ENCODE data around the gene CLSTN2.
A peak's percentile ranks its signal among the peaks of the same experiment; 100 is the strongest.

Gene CLSTN2

DNA sequence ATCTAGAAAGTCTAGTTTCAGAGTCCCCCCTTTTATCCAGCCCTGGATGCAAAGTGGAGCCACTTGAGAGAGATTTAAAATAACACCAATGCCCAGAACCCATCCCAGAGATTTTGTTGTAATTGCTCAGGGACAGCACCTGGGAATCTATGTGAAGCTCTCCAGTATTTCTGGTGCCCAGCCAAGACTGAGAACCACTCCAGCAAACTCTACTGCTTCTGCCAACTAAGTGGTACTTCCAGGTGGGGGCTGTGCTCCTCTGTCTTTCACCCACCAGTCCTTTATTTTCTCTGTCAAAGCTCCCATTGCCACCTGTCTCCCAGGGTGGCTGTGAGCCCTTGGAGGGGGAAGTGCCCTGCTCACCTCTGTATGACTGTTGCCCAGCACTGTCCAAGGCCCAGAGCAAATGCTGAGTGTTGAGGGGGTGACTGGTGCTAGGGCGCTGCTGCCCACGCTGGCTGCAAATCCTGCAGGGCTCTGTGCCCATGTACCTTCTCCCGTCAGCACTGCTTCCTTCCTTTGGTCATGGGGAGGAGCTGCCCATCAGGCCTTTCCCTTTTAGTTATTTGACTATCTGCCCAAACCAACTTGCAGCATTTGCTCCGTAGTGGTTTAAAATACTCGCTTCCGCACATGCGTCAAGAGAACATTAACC, 9.4 kb downstream of the CLSTN2 start:
- no peak for DNase-seq

DNA sequence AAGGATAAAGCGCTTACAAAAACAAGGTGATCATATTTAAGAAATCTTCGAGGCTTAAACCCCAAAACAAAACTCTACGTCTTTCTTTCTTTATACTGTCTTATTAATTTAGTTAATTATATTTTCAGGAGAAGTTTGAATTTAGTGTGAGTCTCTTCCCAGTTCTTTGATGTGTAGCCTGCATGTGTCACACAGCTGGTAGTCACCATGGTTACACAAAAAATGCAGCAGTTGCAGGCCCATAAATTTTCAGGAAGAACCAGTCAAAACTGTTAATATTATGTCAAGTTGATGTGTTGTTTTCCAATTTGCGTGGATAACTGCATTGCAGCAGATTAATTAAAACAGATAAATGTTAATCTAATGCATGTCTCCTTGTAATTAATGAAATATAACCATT, 10.4 kb downstream of the CLSTN2 start:
- no peak for DNase-seq

DNA sequence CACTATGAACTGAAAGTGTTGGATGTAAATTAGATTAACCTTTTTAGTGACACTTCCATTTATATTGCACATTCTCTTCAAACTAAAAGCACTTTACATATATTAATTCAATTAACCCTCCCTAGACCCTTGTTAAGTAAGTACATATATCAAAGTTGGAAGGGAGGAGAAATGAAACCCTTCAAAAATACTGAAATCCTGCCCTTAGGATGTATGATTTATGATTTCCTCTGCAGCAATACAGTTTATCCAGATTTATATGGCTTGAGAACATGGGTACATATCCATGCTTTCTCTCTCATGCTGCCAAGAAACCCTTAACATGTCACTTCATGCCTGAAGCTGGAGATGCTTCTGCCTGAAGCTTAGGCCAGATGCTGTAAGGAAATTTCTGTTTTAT, 11.0 kb downstream of the CLSTN2 start:
- no peak for DNase-seq

DNA sequence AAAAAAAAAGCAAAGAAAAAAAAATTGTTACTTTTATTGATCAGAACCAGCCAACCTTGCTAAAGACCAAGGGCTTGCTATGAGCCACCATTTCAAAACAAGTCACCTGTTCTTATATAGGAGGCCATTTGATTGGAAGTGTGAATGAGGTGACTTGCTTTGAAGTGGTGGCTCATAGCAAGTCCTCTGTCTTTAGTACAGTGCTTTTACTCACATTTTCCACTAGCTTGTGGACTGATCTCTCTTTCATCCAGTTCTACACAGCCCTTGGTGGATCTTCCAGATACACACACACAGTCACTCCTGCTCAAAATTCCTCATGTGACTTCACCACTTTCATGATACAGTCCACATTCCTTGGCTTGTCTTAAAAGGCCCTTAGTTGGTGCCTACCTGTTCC, 13.5 kb downstream of the CLSTN2 start:
- no peak for DNase-seq

DNA sequence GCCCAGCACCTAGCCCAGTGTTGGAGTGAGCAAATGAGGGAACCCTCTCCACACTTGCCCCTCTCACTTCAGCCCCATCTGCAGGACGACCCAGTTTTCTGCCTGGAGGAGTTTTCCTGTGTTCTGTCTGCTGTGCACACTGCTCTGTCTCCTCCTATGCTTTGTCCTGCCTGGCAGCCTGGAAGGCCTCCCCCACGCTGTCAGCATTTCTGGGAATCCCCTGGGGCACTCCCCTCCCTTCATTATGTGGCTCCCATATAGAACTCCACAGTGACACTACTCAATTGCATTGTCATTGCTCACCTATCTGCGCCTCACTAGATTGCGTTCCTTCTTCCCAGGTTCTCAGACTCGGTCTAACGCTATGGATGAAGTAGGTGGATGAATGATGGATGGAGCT, 13.9 kb downstream of the CLSTN2 start:
- DNase-seq: no peak

DNA sequence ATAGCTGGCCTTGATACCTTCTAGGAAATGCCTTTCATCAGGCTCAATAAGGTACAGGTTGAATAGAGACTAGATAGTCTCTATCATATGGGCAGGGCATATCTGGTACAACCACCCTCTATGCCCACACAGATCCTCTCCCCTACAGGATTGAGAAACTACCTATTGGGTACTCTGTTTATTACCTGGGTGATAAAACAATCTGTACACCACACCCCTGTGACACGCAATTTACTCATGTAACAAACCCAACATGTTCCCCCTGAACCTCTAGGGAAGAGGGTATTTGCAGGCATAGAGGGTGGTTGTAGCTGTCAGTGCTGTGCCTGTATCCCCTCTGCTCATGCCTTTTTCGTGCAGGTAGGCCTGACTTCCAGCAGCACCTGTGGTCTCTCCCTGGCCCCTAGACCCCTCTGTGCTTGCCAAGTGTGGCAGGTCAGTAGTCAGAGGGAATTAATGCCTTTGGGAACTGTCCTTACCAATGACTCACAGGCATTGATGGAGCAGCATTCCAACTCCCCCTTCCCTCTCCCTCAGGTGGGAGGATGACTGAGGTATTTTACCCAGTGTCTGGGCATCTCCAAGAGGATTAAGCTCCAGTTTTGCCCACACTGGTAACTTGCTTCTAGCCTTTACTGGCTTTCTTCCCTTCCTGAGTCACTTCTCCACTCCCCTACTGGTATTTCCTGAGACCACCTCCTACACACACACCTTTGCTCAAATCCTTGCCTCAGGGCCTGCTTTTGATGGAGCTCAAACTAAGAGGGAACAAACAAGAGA, 18.3 kb downstream of the CLSTN2 start:
- peak; percentile 16 for DNase-seq

DNA sequence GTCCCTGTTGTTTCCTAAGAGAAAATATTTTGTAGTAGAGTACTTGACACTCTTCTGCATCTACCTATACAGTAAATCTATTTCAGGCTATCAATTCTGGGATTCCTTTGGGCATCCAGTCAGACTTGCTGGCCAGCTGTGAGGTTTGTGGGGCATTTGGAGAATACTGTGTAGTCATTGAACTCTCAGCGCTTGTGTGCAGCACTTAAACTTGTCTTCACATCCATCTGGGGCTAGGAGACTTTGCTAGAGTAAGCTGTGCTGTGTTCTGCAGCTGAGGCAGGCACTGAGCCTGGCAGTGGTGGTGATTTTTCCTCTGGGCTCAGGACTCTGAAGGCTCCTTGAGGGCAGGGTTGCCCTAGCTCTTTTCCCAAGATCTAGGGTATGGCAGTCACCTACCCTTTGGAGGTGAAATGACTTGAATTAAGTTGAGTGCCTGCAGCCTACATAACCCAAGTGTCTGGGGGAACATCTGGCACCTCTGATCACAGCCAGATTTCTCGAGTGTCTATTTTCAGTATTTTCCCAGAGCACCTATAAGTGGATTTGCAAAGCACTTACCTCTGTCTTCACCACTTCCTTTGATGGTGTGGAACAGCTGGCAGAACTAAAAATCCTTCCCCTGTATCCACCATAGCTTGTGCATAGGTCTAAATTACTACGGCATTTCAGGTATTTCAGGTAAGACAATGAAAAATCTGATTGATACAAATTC, 19.3 kb downstream of the CLSTN2 start:
- DNase-seq: peak; percentile 9

DNA sequence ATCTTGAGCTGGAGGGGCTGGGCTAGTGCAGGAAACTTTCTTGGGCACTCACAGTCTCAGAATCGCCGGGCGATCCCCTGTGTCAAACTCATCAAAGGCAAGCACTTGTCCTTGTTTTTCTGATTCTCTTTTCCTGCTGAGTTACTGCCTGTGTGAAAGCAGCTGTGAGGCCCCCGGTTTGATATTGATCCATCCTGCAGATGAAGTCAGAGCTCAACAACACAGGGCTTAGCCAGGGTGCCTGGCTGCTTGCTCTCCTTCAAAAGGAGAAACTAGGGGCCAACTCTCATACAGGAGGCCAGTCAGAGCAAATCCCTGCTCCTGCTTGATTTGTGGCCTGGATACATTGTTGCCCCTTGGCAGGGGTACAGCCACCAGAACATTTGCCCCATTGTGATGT, 22.9 kb downstream of the CLSTN2 start:
- DNase-seq: peak; percentile 40

DNA sequence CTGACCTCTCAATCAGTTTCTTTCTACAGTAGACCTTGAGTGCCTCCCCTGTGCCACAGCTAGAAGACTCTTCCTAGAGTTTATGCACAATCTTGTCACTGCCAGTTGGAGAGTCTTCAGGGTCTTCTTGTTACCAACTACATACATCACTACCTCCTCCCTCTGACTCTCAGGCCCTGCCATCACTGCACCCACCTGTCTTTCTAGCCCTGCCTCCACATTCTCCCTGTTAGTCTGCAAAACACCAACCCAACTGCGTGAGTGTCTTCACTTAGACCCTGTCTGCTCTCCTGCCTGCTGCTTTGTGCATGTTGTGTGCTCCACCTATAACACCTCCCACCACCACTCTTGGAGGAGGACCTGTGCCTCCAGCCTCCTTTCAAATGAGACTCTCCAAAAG, 34.4 kb downstream of the CLSTN2 start:
- no peak for DNase-seq

DNA sequence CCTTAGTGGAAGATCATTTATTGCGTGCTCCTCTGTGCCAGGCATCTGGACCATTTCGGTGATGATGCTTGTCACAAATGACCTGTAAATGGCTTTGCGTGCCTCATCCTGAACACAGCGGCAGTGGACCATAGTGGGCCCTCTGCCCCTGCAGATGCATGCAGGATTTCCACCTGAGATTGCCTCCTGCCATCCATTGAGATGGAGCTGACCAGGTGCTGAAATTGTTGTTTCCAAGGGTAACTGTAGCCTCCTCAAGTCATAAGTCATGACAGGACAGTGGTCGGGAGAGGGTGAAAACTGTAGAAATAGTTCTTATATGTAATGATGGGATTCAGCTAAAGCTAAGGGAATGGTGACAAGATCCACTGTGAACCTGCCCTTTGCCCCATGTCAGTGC, 35.5 kb downstream of the CLSTN2 start:
- DNase-seq: no peak

DNA sequence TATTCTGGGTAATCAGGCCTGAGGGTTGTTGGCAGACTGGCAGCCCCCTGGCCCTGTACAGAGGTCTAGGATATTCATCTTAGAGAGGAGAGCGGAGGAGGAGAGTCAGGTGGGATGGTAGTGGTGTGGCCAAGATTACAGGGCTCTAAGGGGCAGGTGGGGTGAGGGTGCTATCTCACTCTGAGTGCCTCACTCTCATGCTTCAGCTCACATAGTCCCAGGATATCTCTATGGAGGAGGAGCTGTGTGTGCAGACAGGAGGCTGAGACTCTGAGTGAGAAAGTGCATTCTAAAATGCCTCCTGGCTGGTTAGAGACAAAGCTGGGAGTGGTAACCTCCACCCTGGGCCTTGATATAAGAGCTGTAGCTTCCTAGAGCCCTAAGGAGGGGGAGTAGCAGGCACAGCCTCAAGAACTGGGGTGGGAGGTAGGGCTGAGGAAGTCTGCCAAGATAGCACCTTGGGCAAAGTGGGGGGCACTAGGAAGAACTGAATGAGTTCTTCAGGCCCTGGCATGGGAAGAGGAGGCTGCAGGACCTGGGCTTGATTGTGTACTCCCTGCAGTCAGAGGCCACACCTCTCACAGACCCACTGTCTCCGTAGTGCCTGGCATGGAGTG, 39.9 kb downstream of the CLSTN2 start:
- DNase-seq: peak; percentile 25

DNA sequence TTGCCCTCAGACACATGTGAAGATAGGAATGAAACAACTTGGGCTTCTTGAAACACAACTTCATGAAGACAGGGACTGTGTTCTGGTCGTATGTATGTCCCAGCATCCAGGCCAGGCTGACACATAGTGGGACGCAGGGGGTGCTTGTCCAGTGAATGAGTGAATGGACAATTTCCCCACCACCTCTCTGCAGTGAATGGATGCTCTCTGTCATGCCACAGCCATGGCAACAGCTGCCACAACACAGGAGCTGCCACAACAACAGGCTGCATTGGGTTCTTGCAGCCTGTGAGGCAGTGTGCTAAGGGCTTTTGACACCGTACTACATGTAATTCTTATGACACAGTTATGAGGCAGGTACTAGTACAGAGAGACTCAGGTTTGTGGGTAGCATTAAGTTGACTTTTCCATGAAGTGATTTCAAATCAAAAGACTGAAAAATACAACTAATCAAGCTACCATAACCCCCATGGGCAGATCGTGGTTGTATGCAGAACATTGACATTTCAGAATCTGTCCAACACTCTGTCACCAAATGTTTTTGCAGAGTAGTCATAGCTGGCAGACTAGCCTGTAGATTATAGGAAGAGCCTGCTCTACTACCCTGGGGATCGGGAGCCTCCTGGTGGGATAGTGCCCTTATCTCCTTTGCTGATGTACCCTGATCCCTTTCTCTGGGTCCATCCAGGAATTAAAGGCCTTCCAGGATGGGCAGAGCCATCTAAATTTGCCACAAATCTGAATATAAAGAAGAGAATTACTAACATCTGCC, 40.8 kb downstream of the CLSTN2 start:
- DNase-seq: peak; percentile 36

DNA sequence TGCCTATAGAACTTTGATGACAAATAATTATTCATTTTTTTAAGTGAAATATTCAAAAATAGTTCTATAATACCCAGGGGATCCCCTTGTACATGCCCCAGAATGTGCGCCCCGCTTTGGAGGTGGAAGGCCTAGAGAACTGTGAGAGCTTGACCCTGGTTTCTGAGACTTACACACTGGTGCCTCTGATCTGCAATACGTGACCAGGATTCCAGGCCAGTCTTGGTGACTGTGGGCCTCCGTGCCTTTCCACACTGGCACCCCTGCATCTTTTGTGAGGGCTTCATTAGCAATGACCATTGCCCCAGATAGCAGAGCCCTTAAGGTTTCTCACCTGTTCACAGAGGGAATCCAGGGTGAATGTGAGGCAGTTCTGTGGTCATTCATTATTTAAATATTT, 44.0 kb downstream of the CLSTN2 start:
- no peak for DNase-seq

DNA sequence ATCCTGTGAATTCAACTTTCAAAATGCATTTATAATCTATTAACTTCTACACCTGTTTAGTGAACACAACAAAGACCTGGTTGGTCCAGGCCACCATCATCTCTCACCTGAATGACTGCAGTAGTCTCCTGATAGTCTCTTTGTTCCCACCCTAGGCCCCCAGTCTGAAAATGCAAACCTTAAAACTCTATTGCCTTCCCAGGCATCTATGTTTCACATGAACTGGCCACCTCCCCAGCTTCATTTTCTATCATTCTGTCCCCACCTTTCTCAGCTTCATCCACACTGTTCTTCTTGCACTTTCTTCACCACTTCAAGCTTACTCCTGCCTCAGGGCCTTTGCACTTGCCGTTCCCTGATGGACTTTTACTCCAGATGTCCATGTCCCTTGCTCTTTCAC, 45.0 kb downstream of the CLSTN2 start:
- no peak for DNase-seq

DNA sequence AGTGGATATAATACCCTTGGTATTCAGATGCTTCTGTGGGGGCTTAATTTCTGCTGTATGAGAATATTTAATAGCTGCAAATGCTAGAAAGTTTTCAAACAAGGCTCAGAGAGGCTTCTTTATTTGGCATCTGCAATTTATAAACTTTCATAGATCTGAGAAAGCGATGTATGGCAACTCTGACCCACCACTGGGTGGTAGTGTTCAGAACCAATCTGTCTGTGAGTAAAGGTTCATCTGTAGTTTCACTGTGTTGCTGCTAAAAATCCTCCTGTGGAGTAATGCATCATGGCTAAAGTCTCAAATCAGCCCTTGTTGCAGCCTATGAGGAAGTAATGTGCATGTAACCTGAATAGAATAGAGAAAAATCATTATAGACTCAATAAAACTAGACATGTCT, 47.4 kb downstream of the CLSTN2 start:
- DNase-seq: peak; percentile 51

DNA sequence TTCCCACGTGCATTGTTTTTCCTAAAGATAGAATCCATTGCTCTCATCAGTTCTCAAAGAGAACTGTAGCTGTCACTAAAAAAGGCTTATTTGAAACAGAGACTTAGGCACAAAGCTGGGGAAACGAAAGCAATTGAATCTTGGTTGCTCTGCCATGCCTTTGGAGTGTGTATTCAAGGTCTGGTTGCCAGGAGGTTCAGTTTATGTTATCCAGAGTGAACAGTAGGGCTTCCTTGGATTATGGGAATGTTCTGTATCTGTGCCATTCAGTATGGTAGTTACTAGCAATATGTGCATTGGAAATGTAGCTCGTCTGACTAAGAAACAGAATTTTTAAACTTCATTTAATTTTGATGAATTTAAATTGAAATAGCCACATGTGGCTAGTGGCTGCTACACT, 50.6 kb downstream of the CLSTN2 start:
- no peak for DNase-seq

DNA sequence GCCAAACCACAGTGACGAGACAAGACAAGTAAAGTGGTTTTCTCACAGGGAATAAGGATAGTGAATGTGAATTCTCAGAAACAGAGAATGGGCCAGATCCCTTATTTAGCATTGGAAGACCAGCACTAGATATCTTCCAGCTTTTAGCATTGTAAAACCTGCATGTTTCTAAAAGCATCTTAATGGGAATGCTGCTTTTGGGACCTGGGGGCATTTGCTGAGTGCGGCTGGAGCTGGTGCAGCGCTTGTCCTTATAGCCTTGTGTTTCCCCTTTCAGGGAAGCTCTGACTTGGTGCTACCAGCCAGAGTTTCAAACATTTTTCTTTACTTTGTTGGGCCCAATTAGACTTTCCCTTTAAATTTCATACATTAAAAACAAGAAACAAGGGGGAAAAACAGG, 52.9 kb downstream of the CLSTN2 start:
- no peak for DNase-seq

DNA sequence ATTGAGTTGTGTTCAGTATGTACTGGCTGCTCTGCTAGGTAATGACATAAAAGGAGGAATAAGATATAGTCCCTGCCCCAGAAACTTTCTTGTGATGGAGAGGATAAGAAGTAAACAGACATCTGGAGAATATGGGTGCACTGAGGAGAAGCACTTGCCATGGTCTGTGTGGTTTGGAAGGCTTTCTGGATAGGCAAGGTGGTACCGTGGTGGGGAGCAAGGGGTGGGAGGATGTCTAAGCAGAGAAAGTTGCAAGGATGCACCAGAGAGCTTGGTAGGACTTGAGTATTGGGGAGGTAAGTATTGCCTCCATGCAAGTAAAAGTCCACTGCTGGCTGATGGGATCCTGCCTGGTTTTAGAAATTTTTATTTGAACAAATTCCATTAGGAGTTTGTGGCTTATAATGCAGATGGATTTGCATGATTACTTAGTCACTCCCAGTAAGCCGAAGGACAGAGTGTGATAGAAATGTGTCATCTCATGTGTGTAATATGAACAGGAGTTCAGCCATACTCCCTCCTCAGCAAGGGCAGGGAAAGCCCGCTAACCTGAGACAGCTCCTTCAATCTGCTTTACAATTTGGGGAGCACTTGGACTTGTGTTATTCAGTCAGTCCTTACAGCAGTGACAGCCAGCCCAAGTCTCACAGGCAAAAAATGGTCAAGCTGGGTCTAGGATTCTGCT, 53.6 kb downstream of the CLSTN2 start:
- no peak for DNase-seq

DNA sequence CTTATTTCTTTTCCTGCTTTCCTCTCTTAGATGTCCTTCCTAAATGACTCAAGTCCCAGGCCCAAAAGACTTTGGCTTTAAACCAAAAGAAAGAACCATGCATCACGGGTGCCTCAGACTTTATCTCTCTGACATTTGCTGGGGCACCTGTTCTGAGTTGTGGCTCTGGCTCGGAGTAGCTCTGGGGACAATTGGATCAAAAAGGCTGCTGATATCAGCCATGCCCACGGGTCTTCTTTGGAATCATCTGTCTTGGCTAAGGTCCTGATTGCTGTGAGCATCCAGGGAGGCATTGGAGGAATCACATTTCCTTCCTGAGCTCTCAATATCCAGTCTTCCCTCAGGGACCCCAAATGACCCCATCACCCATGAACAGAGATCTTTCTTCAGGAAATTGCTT, 59.9 kb downstream of the CLSTN2 start:
- no peak for DNase-seq

DNA sequence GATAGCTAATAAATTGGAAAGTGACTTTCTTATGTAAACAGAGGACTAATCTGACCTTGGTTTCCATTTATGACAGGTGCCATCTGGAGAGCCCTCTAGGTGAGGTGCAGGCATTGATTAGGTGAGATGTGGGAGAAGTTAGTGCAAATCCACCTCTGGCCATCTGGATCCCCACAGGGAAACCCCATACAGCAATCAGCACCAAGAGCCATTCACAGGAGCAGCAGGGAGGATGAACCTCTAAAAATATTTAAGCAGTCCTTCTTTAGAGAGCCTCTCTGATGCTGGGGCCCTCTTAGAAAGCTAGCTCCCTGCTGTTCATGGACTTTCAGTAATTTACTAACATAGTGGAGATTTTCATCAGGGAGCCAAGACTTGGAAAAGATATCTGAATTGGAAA, 69.3 kb downstream of the CLSTN2 start:
- DNase-seq: peak; percentile 50

DNA sequence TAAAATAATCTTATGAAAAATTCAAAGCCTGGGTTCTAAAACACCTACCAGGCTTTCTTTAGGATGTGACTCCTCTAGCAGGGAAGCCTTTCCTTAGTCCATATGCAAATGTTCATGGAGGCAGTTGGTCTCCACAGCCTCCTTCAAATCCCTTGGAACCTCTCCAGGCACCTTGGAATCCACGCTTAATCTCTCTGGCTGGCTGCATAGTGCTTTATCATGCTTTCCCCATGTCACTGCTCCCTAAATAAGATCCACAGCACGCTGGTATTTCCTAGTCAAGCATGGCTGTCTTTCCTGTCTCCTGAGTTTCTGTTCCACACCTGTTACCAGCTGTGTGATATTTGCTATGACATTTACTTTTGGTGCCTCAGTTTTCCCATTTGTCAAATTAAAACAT, 71.3 kb downstream of the CLSTN2 start:
- DNase-seq: peak; percentile 6

DNA sequence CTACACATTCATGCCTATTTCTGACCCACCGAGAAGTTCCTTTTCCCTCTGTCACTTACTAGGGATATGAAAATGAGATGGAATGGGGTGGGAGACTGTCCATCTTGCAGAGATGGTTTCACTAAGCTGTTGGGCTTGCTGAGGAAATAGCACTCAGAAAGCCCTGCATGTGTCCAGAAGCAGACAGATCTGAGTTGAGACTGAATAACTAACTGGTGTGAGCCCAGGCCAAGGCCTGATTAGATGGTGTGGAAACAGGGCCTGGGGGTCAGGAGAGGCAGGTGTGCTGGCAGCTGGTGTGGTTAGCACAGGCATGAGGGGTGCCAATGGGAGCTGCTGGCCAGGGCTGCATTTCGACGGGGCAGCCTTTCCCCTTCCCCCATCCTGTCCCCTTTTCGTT, 72.1 kb downstream of the CLSTN2 start:
- DNase-seq: peak; percentile 18

All from NCI-H69 (cell line).